HepG2 (cell line): ENCODE measurements around the gene C1QTNF1. TPM values are rescaled to one million over a fixed set of nuclear protein-coding genes. Genes with fewer than 3 reads are reported as not detected.

Experiments used
- ATF4 ChIP-seq, 2 experiments: fragments of 450-650 bp in 1 of 2; sonication (generic) in 1 of 2; formaldehyde crosslinking; IDR thresholded peaks; 2 replicates each; pipeline versions ENCODE4 v1.5.0 to v1.8.0; 2020 to 2022; ENCODE audit warnings: mild to moderate bottlenecking in 1 of 2, missing genetic modification reagents in 1 of 2
- EHMT2 ChIP-seq: fragments of 200-600 bp; sonication (generic); IDR thresholded peaks from 2 replicates; pipeline ENCODE4 v1.7.0; 2017; ENCODE audit warnings: antibody characterized with exemption, low read depth, low read length, borderline replicate concordance
- MYC ChIP-seq: sonication (generic); formaldehyde crosslinking; IDR thresholded peaks from 2 replicates; pipeline ENCODE4 v1.9.0; 2021; ENCODE audit warnings: missing genetic modification reagents, borderline replicate concordance
- RBM39 ChIP-seq: fragments of 200-400 bp; formaldehyde crosslinking; IDR thresholded peaks from one replicate; pipeline ENCODE4 v1.6.1; 2018; ENCODE audit warnings: antibody characterized with exemption, mild to moderate bottlenecking, low read depth, low read length; ENCODE audit not compliant: poor library complexity, severe bottlenecking
- SOX6 ChIP-seq, 2 experiments: fragments of 450-650 bp in 1 of 2; sonication (generic) in 1 of 2; formaldehyde crosslinking in 1 of 2; IDR thresholded peaks; 2 replicates each; pipeline versions ENCODE4 v1.4.0 to v1.6.1; 2017 to 2020; ENCODE audit warnings: antibody characterized with exemption in 1 of 2, mild to moderate bottlenecking in 1 of 2, missing genetic modification reagents in 1 of 2
- STAG1 ChIP-seq: sonication (generic); formaldehyde crosslinking; IDR thresholded peaks from 2 replicates; pipeline ENCODE4 v1.4.0; 2020; ENCODE audit warnings: missing genetic modification reagents
- ZBED4 ChIP-seq: sonication (generic); formaldehyde crosslinking; IDR thresholded peaks from 2 replicates; pipeline ENCODE4 v1.4.0; 2020; ENCODE audit warnings: missing genetic modification reagents, borderline replicate concordance
- ZNF382 ChIP-seq: sonication (generic); formaldehyde crosslinking; IDR thresholded peaks from 2 replicates; pipeline ENCODE4 v1.5.0; 2020; ENCODE audit warnings: missing genetic modification reagents, mild to moderate bottlenecking, borderline replicate concordance
- ZNF878 ChIP-seq: sonication (generic); formaldehyde crosslinking; IDR thresholded peaks from 2 replicates; pipeline ENCODE4 v1.8.1; 2023; ENCODE audit warnings: mild to moderate bottlenecking, missing genetic modification reagents, moderate library complexity
- polyA plus RNA-seq, 8 experiments: library from polyadenylated mRNA; depleted of rRNA in 3 of 8; stranded (reverse) in 7 of 8; unstranded in 1 of 8; fragments of >200 nt; fragmentation: Illumina TruSeq in 4 of 8; extraction: Trizol in 4 of 8; gene quantifications; 2 replicates each; pipeline versions ENCODE4 v1.2.1 to v1.2.3, GENCODE V29; 2011 to 2016; ENCODE audit warnings: low read depth in 4 of 8, missing spikeins in 1 of 8, mixed read lengths in 1 of 8; ENCODE audit not compliant: insufficient read depth in 1 of 8
- total RNA-seq, 5 experiments: library from RNA; depleted of rRNA; stranded (reverse); fragments of >200 nt; fragmentation: Illumina TruSeq; extraction: Trizol; gene quantifications; 2 replicates each; pipeline ENCODE4 v1.2.3, GENCODE V29; 2016; ENCODE audit warnings: low read depth in 1 of 5

Gene C1QTNF1
- total and polyA plus RNA-seq, 2 of the 13 experiments (the other 11 are each of a cell fraction or from before 2014, with no cell fraction given): 0.18 to 0.86 TPM

GRCh38 chr17:79042421-79043190 is 18.6 kb downstream of the C1QTNF1 start (continued):
- TF ChIP-seq ZBED4 (CRISPR knock-in tag): no peak
- TF ChIP-seq STAG1: peak; percentile 75
- TF ChIP-seq RBM39: no peak
- TF ChIP-seq ZNF878 (CRISPR knock-in tag): 0 out of 2 replicates have a peak, but pooled peaks have one; percentile 0
- no peak for TF ChIP-seq MYC (CRISPR knock-in tag)
- no peak for TF ChIP-seq SOX6 (IDR thresholded peaks at IDR 0.05)
- TF ChIP-seq SOX6 (CRISPR knock-in tag; IDR thresholded peaks at IDR 0.05): 0 out of 2 replicates have a peak, but pooled peaks have one; percentile 11
- no peak for TF ChIP-seq ATF4 (CRISPR knock-in tag; IDR thresholded peaks at IDR 0.05)
- no peak for TF ChIP-seq ZNF382 (CRISPR knock-in tag)
- TF ChIP-seq EHMT2: no peak
